GM21423 (cell line): ENCODE data around the gene U2SURP.
A peak's percentile ranks its signal among the peaks of the same experiment; 100 is the strongest.
"Not testable (repeated sequence)": the region's sequence is repeated elsewhere in the genome, so short reads cannot be mapped to it uniquely, and the experiment has no call there.

Source experiments
- ATAC-seq: cut with Tn5 transposase; IDR thresholded peaks from one replicate; pipeline ENCODE4 v1.9.1; 2021; ENCODE audit warnings: mild to moderate bottlenecking, moderate library complexity; ENCODE audit not compliant: unreplicated experiment

Gene U2SURP

GRCh38 chr3:143067201-143067600, 65.8 kb downstream of the U2SURP start:
- ATAC-seq, result no peak

GRCh38 chr3:143068059-143068458, 66.7 kb downstream of the U2SURP start:
- no peak for ATAC-seq

- no peak for ATAC-seq
Observed at GRCh38 chr3:143070977-143071551, 69.7 kb downstream of the U2SURP start.

GRCh38 chr3:143071776-143072175, 70.4 kb downstream of the U2SURP start:
- ATAC-seq, result no peak

- not testable (repeated sequence) for ATAC-seq
Observed at GRCh38 chr3:143072298-143073020, 71.1 kb downstream of the U2SURP start.

GRCh38 chr3:143073541-143073940, 72.2 kb downstream of the U2SURP start:
- ATAC-seq, result not testable (repeated sequence)

- not testable (repeated sequence) for ATAC-seq
Observed at GRCh38 chr3:143073983-143074382, 72.6 kb downstream of the U2SURP start.

GRCh38 chr3:143078883-143079282, 77.5 kb downstream of the U2SURP start:
- no peak for ATAC-seq

- ATAC-seq, result no peak
Observed at GRCh38 chr3:143080196-143080595, 78.8 kb downstream of the U2SURP start.

GRCh38 chr3:143081365-143081764, 80.0 kb downstream of the U2SURP start:
- no peak for ATAC-seq

- peak; percentile 79 for ATAC-seq
Observed at GRCh38 chr3:143081844-143082778, 80.7 kb downstream of the U2SURP start.

GRCh38 chr3:143083781-143084180, 82.4 kb downstream of the U2SURP start:
- ATAC-seq, result no peak

GRCh38 chr3:143084856-143085731, 83.7 kb downstream of the U2SURP start:
- ATAC-seq, result peak; percentile 51

GRCh38 chr3:143088835-143089234, 87.5 kb downstream of the U2SURP start:
- no peak for ATAC-seq

GRCh38 chr3:143089965-143090364, 88.6 kb downstream of the U2SURP start:
- ATAC-seq, result no peak

GRCh38 chr3:143090486-143090885, 89.1 kb downstream of the U2SURP start:
- no peak for ATAC-seq

- no peak for ATAC-seq
Observed at GRCh38 chr3:143090976-143091837, 89.8 kb downstream of the U2SURP start.

GRCh38 chr3:143092191-143092590, 90.8 kb downstream of the U2SURP start:
- no peak for ATAC-seq

- no peak for ATAC-seq
Observed at GRCh38 chr3:143095813-143096212, 94.4 kb downstream of the U2SURP start.
